Activated naive CD8-positive, alpha-beta T cell treated with anti-CD3 and anti-CD28 coated beads, Interleukin-2, amount 50 U/mL, for 16 hours (primary cell): ENCODE measurements around the gene USP17L5.
"Not testable (repeated sequence)": the region's sequence is repeated elsewhere in the genome, so short reads cannot be mapped to it uniquely, and the experiment has no call there.

Experiments
- DNase-seq: peaks from one replicate; pipeline ENCODE4 v3.0.0-alpha.2; 2020; ENCODE audit warnings: low read depth, low spot score

The USP17L5 gene

GRCh38 chr4:9339103-9339502 is at the start of gene USP17L5:
Gene USP17L5 (plus strand): TSS chr4:9339403. CDS start chr4:9339403, 0 bp downstream.
- DNase-seq, result not testable (repeated sequence)

- not testable (repeated sequence) for DNase-seq
Observed at GRCh38 chr4:9324191-9324590, 15.0 kb upstream of the USP17L5 start.

GRCh38 chr4:9324865-9325264 is 14.3 kb upstream of the USP17L5 start, which contains the start of gene USP17L24:
Gene USP17L24 (plus strand): TSS chr4:9325165. CDS start chr4:9325165, 0 bp downstream.
- DNase-seq, result not testable (repeated sequence)

GRCh38 chr4:9329611-9330010 is 9.6 kb upstream of the USP17L5 start, which contains the start of gene USP17L25:
Gene USP17L25 (plus strand): TSS chr4:9329911. CDS start chr4:9329911, 0 bp downstream.
- DNase-seq, result not testable (repeated sequence)

- DNase-seq, result not testable (repeated sequence)
Observed at GRCh38 chr4:9334358-9334757, 4.8 kb upstream of the USP17L5 start, which contains the start of gene USP17L26. Gene USP17L26 (plus strand): TSS chr4:9334658. CDS start chr4:9334658, 0 bp downstream.

GRCh38 chr4:9343848-9344247 is 4.6 kb downstream of the USP17L5 start, which contains the start of gene USP17L27:
Gene USP17L27 (plus strand): TSS chr4:9344148. CDS start chr4:9344148, 0 bp downstream.
- not testable (repeated sequence) for DNase-seq

GRCh38 chr4:9348593-9348992 is 9.4 kb downstream of the USP17L5 start, which contains the start of gene USP17L28:
Gene USP17L28 (plus strand): TSS chr4:9348893. CDS start chr4:9348893, 0 bp downstream.
- not testable (repeated sequence) for DNase-seq

- DNase-seq, result not testable (repeated sequence)
Observed at GRCh38 chr4:9350866-9351265, 11.7 kb downstream of the USP17L5 start.

GRCh38 chr4:9353338-9353737 is 14.1 kb downstream of the USP17L5 start, which contains the start of gene USP17L29:
Gene USP17L29 (plus strand): TSS chr4:9353638. CDS start chr4:9353638, 0 bp downstream.
- DNase-seq, result not testable (repeated sequence)

GRCh38 chr4:9362829-9363228 is 23.6 kb downstream of the USP17L5 start, which contains the start of gene USP17L30:
Gene USP17L30 (plus strand): TSS chr4:9363129. CDS start chr4:9363129, 0 bp downstream.
- not testable (repeated sequence) for DNase-seq

GRCh38 chr4:9379881-9380280 is 40.7 kb downstream of the USP17L5 start:
- not testable (repeated sequence) for DNase-seq

GRCh38 chr4:9381012-9381534 is 41.9 kb downstream of the USP17L5 start:
- peak; percentile 15 for DNase-seq

GRCh38 chr4:9384126-9384525 is 44.9 kb downstream of the USP17L5 start:
- DNase-seq, result no peak

GRCh38 chr4:9389001-9389400 is 49.8 kb downstream of the USP17L5 start:
- not testable (repeated sequence) for DNase-seq
